ENCODE measurements around the gene CLEC3A. TPM values are rescaled to one million over a fixed set of nuclear protein-coding genes. Genes with fewer than 3 reads are reported as not detected.
A peak's percentile ranks its signal among the peaks of the same experiment; 100 is the strongest.

CLEC3A gene
- total and polyA plus RNA-seq, 4 donors, result not detected

- Histone ChIP-seq H3K27me3 (ENCODE audit: control insufficient read depth in 3 of 3, insufficient read depth in 3 of 3, low read length in 2 of 3) (peaks cover 0 to 3% (median 0%) of the 10 kb centered on the region in 3 donors), H3K9ac (ENCODE audit: insufficient read depth in 1 of 2, low read length in 2 of 2) (no peak overlapping the region), H3K9me3 (ENCODE audit: control insufficient read depth in 4 of 4, insufficient read depth in 3 of 4, low read length in 3 of 4) (peaks cover 0 to 3% (median 0%) of the 10 kb centered on the region in 4 donors), H3K4me1 (ENCODE audit: control insufficient read depth in 5 of 5, insufficient read depth in 5 of 5, low read length in 5 of 5) (no peaks in the 10 kb centered on the region), H3K27ac (ENCODE audit: low read depth in 1 of 2, low read length in 1 of 2) (no peak overlapping the region), H3K36me3 (ENCODE audit: control insufficient read depth in 4 of 4, insufficient read depth in 4 of 4, low read length in 4 of 4) (no peaks in the 10 kb centered on the region), H3K4me3 (no peak overlapping the region)
- TF ChIP-seq CTCF (IDR thresholded peaks at IDR 0.05; ENCODE audit: control extremely low read depth, extremely low read depth), result no peak
- peak in 1 of 3 donors; percentile 4 for DNase-seq
- WGBS, 2 donors, result 66 to 83% methylated on average over 5 of the region's 5 CpGs
- no peak for ATAC-seq (ENCODE audit: insufficient read depth, low FRiP score)
Measured at GRCh38 chr16:78060809-78061208, 38.5 kb downstream of the CLEC3A start.

- no peaks in the 10 kb centered on the region for H3K27me3 ChIP-seq (ENCODE audit: control insufficient read depth in 3 of 3, insufficient read depth in 3 of 3, low read length in 2 of 3)
- no peaks in the 10 kb centered on the region for H3K36me3 ChIP-seq (ENCODE audit: control insufficient read depth in 4 of 4, insufficient read depth in 4 of 4, low read length in 4 of 4)
- no peaks in the 10 kb centered on the region for H3K4me1 ChIP-seq (ENCODE audit: control insufficient read depth in 5 of 5, insufficient read depth in 5 of 5, low read length in 5 of 5)
- TF ChIP-seq CTCF (IDR thresholded peaks at IDR 0.05; ENCODE audit: control extremely low read depth, extremely low read depth), result no peak
- H3K9me3 ChIP-seq (ENCODE audit: control insufficient read depth in 4 of 4, insufficient read depth in 3 of 4, low read length in 3 of 4), result no peaks in the 10 kb centered on the region
- H3K9ac ChIP-seq (ENCODE audit: insufficient read depth in 1 of 2, low read length in 2 of 2), result no peak overlapping the region
- no peak overlapping the region for H3K4me3 ChIP-seq
- DNase-seq, result no peak
- no peak for ATAC-seq (ENCODE audit: insufficient read depth, low FRiP score)
- 58 to 71% methylated on average over 4 of the region's 4 CpGs for WGBS, 2 donors
- no peak overlapping the region for H3K27ac ChIP-seq (ENCODE audit: low read depth in 1 of 2, low read length in 1 of 2)
Measured at GRCh38 chr16:78065319-78065718, 43.0 kb downstream of the CLEC3A start.

- Histone ChIP-seq H3K9ac (ENCODE audit: insufficient read depth in 1 of 2, low read length in 2 of 2) (no peak overlapping the region), H3K4me3 (no peak overlapping the region), H3K27me3 (ENCODE audit: control insufficient read depth in 3 of 3, insufficient read depth in 3 of 3, low read length in 2 of 3) (peaks cover 0 to 6% (median 0%) of the 10 kb centered on the region in 3 donors), H3K9me3 (ENCODE audit: control insufficient read depth in 4 of 4, insufficient read depth in 3 of 4, low read length in 3 of 4) (no peaks in the 10 kb centered on the region), H3K27ac (ENCODE audit: low read depth in 1 of 2, low read length in 1 of 2) (no peak overlapping the region), H3K4me1 (ENCODE audit: control insufficient read depth in 5 of 5, insufficient read depth in 5 of 5, low read length in 5 of 5) (no peaks in the 10 kb centered on the region), H3K36me3 (ENCODE audit: control insufficient read depth in 4 of 4, insufficient read depth in 4 of 4, low read length in 4 of 4) (no peaks in the 10 kb centered on the region)
- DNase-seq (no peak), ATAC-seq (ENCODE audit: insufficient read depth, low FRiP score) (no peak)
- 90% methylated on average over 5 of the region's 5 CpGs for WGBS, 2 donors
- no peak for TF ChIP-seq CTCF (IDR thresholded peaks at IDR 0.05; ENCODE audit: control extremely low read depth, extremely low read depth)
Measured at GRCh38 chr16:78069913-78070312, 47.6 kb downstream of the CLEC3A start.

- ATAC-seq (ENCODE audit: insufficient read depth, low FRiP score), result no peak
- no peak for TF ChIP-seq CTCF (IDR thresholded peaks at IDR 0.05; ENCODE audit: control extremely low read depth, extremely low read depth)
- Histone ChIP-seq H3K4me3 (no peak overlapping the region), H3K27me3 (ENCODE audit: control insufficient read depth in 3 of 3, insufficient read depth in 3 of 3, low read length in 2 of 3) (peaks cover 0 to 6% (median 0%) of the 10 kb centered on the region in 3 donors), H3K9me3 (ENCODE audit: control insufficient read depth in 4 of 4, insufficient read depth in 3 of 4, low read length in 3 of 4) (no peaks in the 10 kb centered on the region), H3K36me3 (ENCODE audit: control insufficient read depth in 4 of 4, insufficient read depth in 4 of 4, low read length in 4 of 4) (no peaks in the 10 kb centered on the region), H3K27ac (ENCODE audit: low read depth in 1 of 2, low read length in 1 of 2) (no peak overlapping the region), H3K4me1 (ENCODE audit: control insufficient read depth in 5 of 5, insufficient read depth in 5 of 5, low read length in 5 of 5) (no peaks in the 10 kb centered on the region), H3K9ac (ENCODE audit: insufficient read depth in 1 of 2, low read length in 2 of 2) (no peak overlapping the region)
- DNase-seq, result no peak
- 19 to 21% methylated on average over 5 of the region's 5 CpGs for WGBS, 2 donors
Measured at GRCh38 chr16:78072275-78072674, 49.9 kb downstream of the CLEC3A start.

Data from lung (tissue), 12 donors.